Muscle layer of duodenum (tissue), 2 donors: Measurements from ENCODE around the gene TM2D1.
"Not testable (repeated sequence)": the region's sequence is repeated elsewhere in the genome, so short reads cannot be mapped to it uniquely, and the experiment has no call there.

Experiments
- H3K27ac ChIP-seq: one replicate; pipeline ENCODE4 v1.7.0; 2013; ENCODE audit warnings: mild to moderate bottlenecking, low read length
- H3K27me3 ChIP-seq: one replicate; pipeline ENCODE4 v1.7.0; 2013; ENCODE audit warnings: low read depth, mild to moderate bottlenecking, control low read depth, low read length
- H3K36me3 ChIP-seq, 2 donors: one replicate each; pipeline ENCODE4 v1.7.0; 2013; ENCODE audit warnings: low read length in 2 of 2, control low read depth in 1 of 2, mild to moderate bottlenecking in 1 of 2; ENCODE audit not compliant: insufficient read depth in 2 of 2, control insufficient read depth in 1 of 2
- H3K4me1 ChIP-seq, 2 donors: one replicate each; pipeline ENCODE4 v1.7.0; 2013; ENCODE audit warnings: low read length in 2 of 2, mild to moderate bottlenecking in 2 of 2, control low read depth in 1 of 2, moderate library complexity in 1 of 2; ENCODE audit not compliant: insufficient read depth in 2 of 2, control insufficient read depth in 1 of 2
- H3K4me3 ChIP-seq, 2 donors: one replicate each; pipeline ENCODE4 v1.7.0; 2013; ENCODE audit warnings: low read length in 2 of 2, low read depth in 1 of 2, mild to moderate bottlenecking in 1 of 2
- H3K9me3 ChIP-seq, 2 donors: one replicate each; pipeline ENCODE4 v1.7.0; 2013; ENCODE audit warnings: low read length in 2 of 2, control low read depth in 1 of 2, mild to moderate bottlenecking in 1 of 2; ENCODE audit not compliant: control insufficient read depth in 1 of 2
- donor health status: healthy.

Gene TM2D1

GRCh38 chr1:61711257-61711656 is 13.7 kb downstream of the TM2D1 start:
- not testable (repeated sequence) for H3K9me3 ChIP-seq, H3K27ac ChIP-seq, H3K4me3 ChIP-seq, H3K27me3 ChIP-seq, H3K4me1 ChIP-seq
- H3K36me3 ChIP-seq: peaks cover 21 to 29% of the 10 kb centered on the region in 2 donors

DNA sequence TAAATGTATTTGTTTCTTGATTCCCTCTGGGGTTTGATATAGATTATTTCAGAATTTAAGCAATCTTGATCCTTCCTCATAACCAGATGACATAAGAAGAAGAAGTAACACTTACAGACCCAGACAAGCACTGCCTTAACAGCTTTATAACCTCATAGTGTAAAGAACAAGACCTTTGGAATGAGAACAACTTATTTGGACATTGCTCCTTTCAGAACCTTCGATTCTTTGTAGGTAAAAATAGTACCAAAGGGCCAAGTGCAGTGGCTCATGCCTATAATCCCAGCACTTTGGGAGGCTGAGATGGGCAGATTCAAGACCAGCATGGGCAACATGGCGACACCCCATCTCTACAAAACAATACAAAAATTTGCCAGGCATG is 15.0 kb downstream of the TM2D1 start:
- no peak overlapping the region for H3K27ac ChIP-seq
- H3K27me3 ChIP-seq: no peaks in the 10 kb centered on the region
- H3K4me3 ChIP-seq: no peak overlapping the region
- H3K36me3 ChIP-seq: peaks cover 25 to 38% of the 10 kb centered on the region in 2 donors
- no peaks in the 10 kb centered on the region for H3K4me1 ChIP-seq
- H3K9me3 ChIP-seq: no peaks in the 10 kb centered on the region

- Histone ChIP-seq H3K27me3 (no peaks in the 10 kb centered on the region), H3K4me1 (no peaks in the 10 kb centered on the region), H3K27ac (no peak overlapping the region), H3K9me3 (no peaks in the 10 kb centered on the region), H3K36me3 (peaks cover 25 to 38% of the 10 kb centered on the region in 2 donors), H3K4me3 (no peak overlapping the region)
These were observed 15.7 kb downstream of the TM2D1 start for GRCh38 chr1:61708953-61709907.

DNA sequence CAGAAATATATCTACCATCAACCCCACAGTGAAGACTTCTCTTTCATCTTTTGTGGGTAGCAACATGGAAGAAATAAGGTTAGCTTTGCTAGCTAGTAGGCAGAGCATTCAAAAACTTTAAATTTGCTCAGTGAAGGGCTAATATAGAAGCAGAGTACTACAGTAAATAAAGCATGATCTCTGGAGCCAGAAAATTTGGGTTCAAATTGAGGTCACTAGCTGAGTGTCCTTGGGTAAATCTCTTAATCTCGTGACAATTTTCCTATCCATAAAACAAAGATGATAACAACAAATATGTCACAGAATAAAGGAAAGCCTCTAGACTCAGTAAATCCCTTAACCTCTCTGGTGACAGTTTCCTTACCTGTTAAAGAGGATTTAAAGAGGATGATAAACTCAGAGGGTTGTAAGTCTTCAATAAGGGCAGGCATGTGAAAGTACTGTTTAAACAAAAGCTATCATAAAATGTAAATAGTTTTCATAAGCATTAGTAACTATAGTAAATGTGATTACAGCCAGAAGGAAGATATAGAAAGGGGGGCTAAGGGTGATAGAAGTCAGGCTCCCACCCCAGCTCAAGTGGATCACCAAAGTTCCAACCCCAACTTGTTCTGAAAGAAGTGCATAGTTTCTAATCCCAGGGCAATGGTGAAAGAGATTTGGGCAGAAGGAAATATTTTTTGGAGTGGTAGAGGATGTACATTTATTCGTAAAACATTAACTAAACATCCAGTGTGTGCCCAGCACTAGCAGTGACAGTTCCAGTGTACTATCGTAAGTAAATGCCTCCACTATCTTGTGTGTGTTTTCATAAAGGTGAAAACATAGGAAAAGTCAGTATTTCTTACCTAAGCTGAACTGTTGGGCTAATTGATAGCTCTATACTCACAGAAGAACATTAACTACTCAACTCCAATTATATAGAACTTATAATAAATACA is 24.8 kb downstream of the TM2D1 start:
- H3K4me3 ChIP-seq: no peak overlapping the region
- peaks cover 0 to 23% of the 10 kb centered on the region in 2 donors for H3K36me3 ChIP-seq
- H3K4me1 ChIP-seq: peaks cover 0 to 9% of the 10 kb centered on the region in 2 donors
- no peaks in the 10 kb centered on the region for H3K9me3 ChIP-seq
- H3K27me3 ChIP-seq: no peaks in the 10 kb centered on the region
- no peak overlapping the region for H3K27ac ChIP-seq

DNA sequence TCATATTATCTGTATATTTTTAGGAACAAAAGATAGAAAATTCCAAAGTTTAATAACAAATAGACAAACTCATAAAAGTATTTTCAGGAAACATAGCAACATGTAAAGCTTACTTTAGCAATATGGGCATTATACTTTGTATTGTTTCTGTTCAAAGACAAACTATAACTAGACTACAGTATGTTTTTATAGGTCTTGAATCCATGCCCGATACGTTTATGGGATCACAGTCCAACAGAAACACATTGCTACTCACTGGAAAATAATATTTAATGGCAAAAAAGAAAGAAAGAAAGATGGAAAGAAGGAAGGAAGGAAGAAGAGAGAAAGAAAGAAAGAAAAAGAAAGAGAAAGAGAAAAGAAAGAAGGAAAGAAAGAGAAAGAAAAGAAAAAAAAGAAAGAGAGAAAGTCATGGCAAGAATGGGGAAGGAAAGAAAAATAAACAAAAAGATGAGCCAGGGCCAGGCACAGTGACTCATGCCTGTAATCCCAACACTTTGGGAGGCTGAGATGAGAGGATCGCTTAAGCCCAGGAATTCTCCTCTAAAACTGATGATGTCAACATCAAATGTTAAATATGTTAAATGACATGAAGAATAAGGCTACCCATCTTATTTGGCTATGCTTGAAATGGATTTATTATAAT is 32.7 kb downstream of the TM2D1 start:
- Histone ChIP-seq H3K4me1 (no peaks in the 10 kb centered on the region), H3K4me3 (no peak overlapping the region), H3K27ac (no peak overlapping the region), H3K27me3 (no peaks in the 10 kb centered on the region), H3K36me3 (peaks cover 0 to 5% of the 10 kb centered on the region in 2 donors), H3K9me3 (no peaks in the 10 kb centered on the region)

GRCh38 chr1:61687901-61688300 is 37.0 kb downstream of the TM2D1 start:
- Histone ChIP-seq H3K27me3 (no peaks in the 10 kb centered on the region), H3K9me3 (no peaks in the 10 kb centered on the region), H3K4me1 (no peaks in the 10 kb centered on the region), H3K27ac (no peak overlapping the region), H3K4me3 (no peak overlapping the region), H3K36me3 (peaks cover 2 to 6% of the 10 kb centered on the region in 2 donors)

DNA sequence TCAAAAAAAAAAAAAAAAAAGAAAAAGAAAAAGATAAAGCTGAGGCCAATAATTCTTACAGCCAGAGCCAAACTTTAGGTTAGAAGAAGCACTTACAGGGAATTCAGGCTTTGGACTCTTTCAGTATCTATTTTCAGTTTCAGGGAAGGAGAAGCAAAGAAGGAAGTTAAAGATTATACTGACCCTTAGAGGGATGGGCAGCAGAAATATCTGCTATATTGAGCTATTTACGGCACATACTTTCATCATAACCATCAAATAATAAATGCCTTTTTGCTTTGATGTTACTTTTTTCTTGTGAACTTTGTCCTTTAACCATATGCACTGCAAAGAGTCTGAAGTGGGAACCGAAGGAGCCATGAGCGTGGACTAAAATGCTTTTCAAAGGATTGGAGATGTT is 42.0 kb downstream of the TM2D1 start:
- no peak overlapping the region for H3K27ac ChIP-seq
- H3K9me3 ChIP-seq: no peaks in the 10 kb centered on the region
- no peak overlapping the region for H3K4me3 ChIP-seq
- H3K36me3 ChIP-seq: peaks cover 14 to 30% of the 10 kb centered on the region in 2 donors
- no peaks in the 10 kb centered on the region for H3K27me3 ChIP-seq
- no peaks in the 10 kb centered on the region for H3K4me1 ChIP-seq

DNA sequence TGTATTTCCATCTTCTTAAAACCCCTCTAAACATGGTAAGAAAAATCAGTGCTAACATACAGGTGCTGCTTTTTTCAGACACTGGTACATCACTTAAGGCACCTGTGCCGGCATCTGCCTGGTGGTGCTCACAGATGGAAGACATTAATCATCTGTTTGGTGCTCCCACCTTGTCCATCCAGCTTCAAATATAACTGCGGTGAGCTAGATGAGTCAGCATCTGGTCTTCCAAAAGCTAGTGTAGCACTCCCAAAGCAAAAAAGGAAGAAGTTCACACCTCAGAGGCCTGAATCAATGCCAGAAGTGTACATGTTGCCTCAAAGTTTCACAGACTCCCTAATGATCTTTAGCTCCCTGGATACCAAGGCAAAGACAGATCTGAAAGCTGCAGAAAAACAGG is 44.4 kb downstream of the TM2D1 start:
- Histone ChIP-seq H3K27me3 (no peaks in the 10 kb centered on the region), H3K27ac (no peak overlapping the region), H3K9me3 (no peaks in the 10 kb centered on the region), H3K4me3 (no peak overlapping the region), H3K4me1 (no peaks in the 10 kb centered on the region), H3K36me3 (peaks cover 12 to 30% of the 10 kb centered on the region in 2 donors)

- peaks cover 8 to 22% of the 10 kb centered on the region in 2 donors for H3K36me3 ChIP-seq
- not testable (repeated sequence) for H3K27ac ChIP-seq, H3K27me3 ChIP-seq, H3K4me3 ChIP-seq, H3K4me1 ChIP-seq, H3K9me3 ChIP-seq
These were observed 48.1 kb downstream of the TM2D1 start for GRCh38 chr1:61676881-61677280.

- H3K27me3 ChIP-seq: no peaks in the 10 kb centered on the region
- peaks cover 0 to 3% of the 10 kb centered on the region in 2 donors for H3K36me3 ChIP-seq
- no peak overlapping the region for H3K27ac ChIP-seq
- no peaks in the 10 kb centered on the region for H3K4me1 ChIP-seq
- H3K4me3 ChIP-seq: no peak overlapping the region
- H3K9me3 ChIP-seq: no peaks in the 10 kb centered on the region
These were observed 50.7 kb downstream of the TM2D1 start for GRCh38 chr1:61674221-61674620.

GRCh38 chr1:61672376-61672775 is 52.6 kb downstream of the TM2D1 start:
- H3K27me3 ChIP-seq: no peaks in the 10 kb centered on the region
- no peaks in the 10 kb centered on the region for H3K9me3 ChIP-seq
- no peaks in the 10 kb centered on the region for H3K36me3 ChIP-seq
- no peaks in the 10 kb centered on the region for H3K4me1 ChIP-seq
- H3K4me3 ChIP-seq: no peak overlapping the region
- no peak overlapping the region for H3K27ac ChIP-seq
